ENCODE results near the gene PVR. TPM values are rescaled to one million over a fixed set of nuclear protein-coding genes. Genes with fewer than 3 reads are reported as not detected.

PVR gene
- total and polyA plus RNA-seq, 4 donors, result 11.4 to 49.0 (median 32.1) TPM

DNA sequence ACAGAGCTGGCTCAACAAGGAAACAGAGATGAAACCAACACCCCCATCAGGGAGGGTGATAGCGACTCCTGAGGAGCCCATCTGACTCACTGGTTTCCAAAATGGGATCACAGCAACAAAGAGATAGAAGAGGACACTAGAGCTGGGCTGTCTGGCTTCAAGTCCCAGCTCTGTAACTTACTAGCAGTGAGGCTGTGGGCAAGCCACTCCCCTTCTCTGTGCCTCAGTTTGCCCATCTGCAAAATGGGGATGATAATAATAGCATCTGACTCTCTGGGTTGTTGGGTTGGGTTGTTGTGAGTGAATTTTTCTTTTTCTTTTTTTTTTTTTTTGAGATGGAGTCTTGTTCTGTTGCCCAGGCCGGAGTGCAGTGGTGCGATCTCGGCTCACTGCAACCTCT lies 16.1 kb upstream of the PVR start:
- no peaks in the 10 kb centered on the region for H3K27me3 ChIP-seq (ENCODE audit: control insufficient read depth in 4 of 4, insufficient read depth in 4 of 4, low read length in 3 of 4)
- H3K9me3 ChIP-seq (ENCODE audit: control insufficient read depth in 4 of 4, low read length in 3 of 4), result no peaks in the 10 kb centered on the region
- TF ChIP-seq TAF1 (conservative IDR thresholded peaks at IDR 0.05) (no peak), FOXA1 (IDR thresholded peaks at IDR 0.05) (no peak), GABPA (IDR thresholded peaks at IDR 0.05 in 1 of 2, conservative IDR thresholded peaks at IDR 0.05 in 1 of 2) (no peak), YY1 (IDR thresholded peaks at IDR 0.05) (no peak), NR2F2 (IDR thresholded peaks at IDR 0.05) (no peak), EGR1 (IDR thresholded peaks at IDR 0.05; ENCODE audit: low read depth in 2 of 2) (no peak), RXRA (IDR thresholded peaks at IDR 0.05) (no peak), HNF4G (IDR thresholded peaks at IDR 0.05) (no peak), RAD21 (IDR thresholded peaks at IDR 0.05) (no peak), HNF4A (conservative IDR thresholded peaks at IDR 0.05) (no peak), SP1 (IDR thresholded peaks at IDR 0.05) (no peak), JUND (IDR thresholded peaks at IDR 0.05) (no peak), MAX (IDR thresholded peaks at IDR 0.05) (no peak), CTCF (IDR thresholded peaks at IDR 0.05; ENCODE audit: low read depth, low read length, missing input control) (no peak)
- TF ChIP-seq, protein P1, sequence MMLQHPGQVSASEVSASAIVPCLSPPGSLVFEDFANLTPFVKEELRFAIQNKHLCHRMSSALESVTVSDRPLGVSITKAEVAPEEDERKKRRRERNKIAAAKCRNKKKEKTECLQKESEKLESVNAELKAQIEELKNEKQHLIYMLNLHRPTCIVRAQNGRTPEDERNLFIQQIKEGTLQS (IDR thresholded peaks at IDR 0.05), result no peak
- TF ChIP-seq, protein P2, sequence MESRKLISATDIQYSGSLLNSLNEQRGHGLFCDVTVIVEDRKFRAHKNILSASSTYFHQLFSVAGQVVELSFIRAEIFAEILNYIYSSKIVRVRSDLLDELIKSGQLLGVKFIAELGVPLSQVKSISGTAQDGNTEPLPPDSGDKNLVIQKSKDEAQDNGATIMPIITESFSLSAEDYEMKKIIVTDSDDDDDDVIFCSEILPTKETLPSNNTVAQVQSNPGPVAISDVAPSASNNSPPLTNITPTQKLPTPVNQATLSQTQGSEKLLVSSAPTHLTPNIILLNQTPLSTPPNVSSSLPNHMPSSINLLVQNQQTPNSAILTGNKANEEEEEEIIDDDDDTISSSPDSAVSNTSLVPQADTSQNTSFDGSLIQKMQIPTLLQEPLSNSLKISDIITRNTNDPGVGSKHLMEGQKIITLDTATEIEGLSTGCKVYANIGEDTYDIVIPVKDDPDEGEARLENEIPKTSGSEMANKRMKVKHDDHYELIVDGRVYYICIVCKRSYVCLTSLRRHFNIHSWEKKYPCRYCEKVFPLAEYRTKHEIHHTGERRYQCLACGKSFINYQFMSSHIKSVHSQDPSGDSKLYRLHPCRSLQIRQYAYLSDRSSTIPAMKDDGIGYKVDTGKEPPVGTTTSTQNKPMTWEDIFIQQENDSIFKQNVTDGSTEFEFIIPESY (IDR thresholded peaks at IDR 0.05), result no peak
- TF ChIP-seq, protein P3, sequence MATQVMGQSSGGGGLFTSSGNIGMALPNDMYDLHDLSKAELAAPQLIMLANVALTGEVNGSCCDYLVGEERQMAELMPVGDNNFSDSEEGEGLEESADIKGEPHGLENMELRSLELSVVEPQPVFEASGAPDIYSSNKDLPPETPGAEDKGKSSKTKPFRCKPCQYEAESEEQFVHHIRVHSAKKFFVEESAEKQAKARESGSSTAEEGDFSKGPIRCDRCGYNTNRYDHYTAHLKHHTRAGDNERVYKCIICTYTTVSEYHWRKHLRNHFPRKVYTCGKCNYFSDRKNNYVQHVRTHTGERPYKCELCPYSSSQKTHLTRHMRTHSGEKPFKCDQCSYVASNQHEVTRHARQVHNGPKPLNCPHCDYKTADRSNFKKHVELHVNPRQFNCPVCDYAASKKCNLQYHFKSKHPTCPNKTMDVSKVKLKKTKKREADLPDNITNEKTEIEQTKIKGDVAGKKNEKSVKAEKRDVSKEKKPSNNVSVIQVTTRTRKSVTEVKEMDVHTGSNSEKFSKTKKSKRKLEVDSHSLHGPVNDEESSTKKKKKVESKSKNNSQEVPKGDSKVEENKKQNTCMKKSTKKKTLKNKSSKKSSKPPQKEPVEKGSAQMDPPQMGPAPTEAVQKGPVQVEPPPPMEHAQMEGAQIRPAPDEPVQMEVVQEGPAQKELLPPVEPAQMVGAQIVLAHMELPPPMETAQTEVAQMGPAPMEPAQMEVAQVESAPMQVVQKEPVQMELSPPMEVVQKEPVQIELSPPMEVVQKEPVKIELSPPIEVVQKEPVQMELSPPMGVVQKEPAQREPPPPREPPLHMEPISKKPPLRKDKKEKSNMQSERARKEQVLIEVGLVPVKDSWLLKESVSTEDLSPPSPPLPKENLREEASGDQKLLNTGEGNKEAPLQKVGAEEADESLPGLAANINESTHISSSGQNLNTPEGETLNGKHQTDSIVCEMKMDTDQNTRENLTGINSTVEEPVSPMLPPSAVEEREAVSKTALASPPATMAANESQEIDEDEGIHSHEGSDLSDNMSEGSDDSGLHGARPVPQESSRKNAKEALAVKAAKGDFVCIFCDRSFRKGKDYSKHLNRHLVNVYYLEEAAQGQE (IDR thresholded peaks at IDR 0.05), result no peak
- peaks cover 0 to 9% (median 7%) of the 10 kb centered on the region in 4 donors for H3K4me1 ChIP-seq (ENCODE audit: control insufficient read depth in 4 of 4, insufficient read depth in 4 of 4, low read length in 3 of 4)
- H3K4me3 ChIP-seq (ENCODE audit: low read depth in 1 of 3, low read length in 3 of 3), result no peak overlapping the region
- WGBS, result 96% methylated on average over 4 of the region's 4 CpGs
- no peak for DNase-seq (ENCODE audit: low spot score)
- no peak overlapping the region for H3K27ac ChIP-seq (ENCODE audit: low read depth in 1 of 2, low read length in 2 of 2)
- H3K9ac ChIP-seq (ENCODE audit: low read depth in 1 of 2, low read length in 2 of 2), result no peak overlapping the region
- peaks cover 0 to 18% (median 2%) of the 10 kb centered on the region in 4 donors for H3K36me3 ChIP-seq (ENCODE audit: control insufficient read depth in 4 of 4, insufficient read depth in 3 of 4, low read depth in 1 of 4, low read length in 3 of 4)

Data from liver (tissue), 9 donors.